A204.1 (cell line): ENCODE results near the gene COL23A1.

Source experiments
- FAIRE-seq: peaks from 2 replicates; lab custom pipeline; 2012; peaks lifted over from hg19 to GRCh38; lab: Jason Lieb, UNC

COL23A1 gene

GRCh38 chr5:178421128-178421527 lies 169.1 kb downstream of the COL23A1 start:
- FAIRE-seq = no peak

- no peak for FAIRE-seq
Observed at GRCh38 chr5:178420354-178420781, 169.8 kb downstream of the COL23A1 start.

- FAIRE-seq = no peak
Observed at GRCh38 chr5:178419651-178420050, 170.5 kb downstream of the COL23A1 start.

- FAIRE-seq = no peak
Observed at GRCh38 chr5:178419196-178419595, 171.0 kb downstream of the COL23A1 start.

DNA sequence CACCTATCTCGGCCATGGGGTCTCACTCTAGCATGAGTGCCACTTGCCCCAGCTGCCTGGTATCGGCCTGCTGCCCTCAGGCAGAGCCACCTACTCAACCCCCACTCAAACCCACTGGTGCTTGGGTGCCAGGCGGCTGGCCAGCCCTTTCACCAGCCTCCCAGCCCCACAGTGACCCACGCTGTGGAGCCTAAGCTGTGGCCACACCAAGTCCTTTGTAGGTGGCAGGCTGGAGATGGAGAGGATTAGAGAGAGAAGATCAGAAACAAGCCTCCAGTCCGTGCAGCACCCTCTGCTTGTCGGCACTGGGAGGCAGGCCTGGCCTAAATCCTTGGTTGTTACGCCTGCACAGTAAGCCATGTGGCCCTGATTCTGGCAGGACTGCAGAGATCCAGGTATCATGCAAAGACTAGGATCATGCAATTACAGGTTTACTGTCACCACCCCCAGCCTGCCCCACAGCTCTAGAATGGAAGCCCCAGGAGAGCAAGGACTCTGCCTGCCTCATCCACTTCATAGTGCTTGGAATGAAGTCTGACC lies 171.7 kb downstream of the COL23A1 start:
- no peak for FAIRE-seq

- FAIRE-seq = no peak
Observed at GRCh38 chr5:178418031-178418430, 172.2 kb downstream of the COL23A1 start.

DNA sequence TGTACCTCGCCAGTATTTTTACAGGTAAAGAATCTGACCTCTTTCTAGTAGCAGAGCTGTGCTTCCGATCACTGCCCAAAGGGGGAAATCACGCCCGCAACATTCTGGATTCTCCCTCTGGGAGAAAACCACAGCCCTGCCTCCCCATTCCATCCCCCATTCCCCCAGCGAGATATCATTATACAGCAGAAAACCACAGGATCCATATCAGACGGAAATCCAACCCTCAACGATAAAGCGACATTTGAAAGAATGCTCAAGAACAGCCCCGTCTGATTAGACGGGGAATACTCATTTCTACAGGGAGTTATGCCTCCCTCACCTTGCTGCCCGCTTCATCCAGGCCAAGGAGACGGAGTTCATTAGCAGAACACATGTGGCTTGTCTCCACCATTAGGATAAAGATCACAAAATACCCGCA lies 172.8 kb downstream of the COL23A1 start:
- no peak for FAIRE-seq

GRCh38 chr5:178416919-178417318 lies 173.3 kb downstream of the COL23A1 start:
- FAIRE-seq = no peak

- FAIRE-seq = no peak
Observed at GRCh38 chr5:178416206-178416882, 173.8 kb downstream of the COL23A1 start.

GRCh38 chr5:178415353-178415752 lies 174.8 kb downstream of the COL23A1 start:
- FAIRE-seq = no peak

DNA sequence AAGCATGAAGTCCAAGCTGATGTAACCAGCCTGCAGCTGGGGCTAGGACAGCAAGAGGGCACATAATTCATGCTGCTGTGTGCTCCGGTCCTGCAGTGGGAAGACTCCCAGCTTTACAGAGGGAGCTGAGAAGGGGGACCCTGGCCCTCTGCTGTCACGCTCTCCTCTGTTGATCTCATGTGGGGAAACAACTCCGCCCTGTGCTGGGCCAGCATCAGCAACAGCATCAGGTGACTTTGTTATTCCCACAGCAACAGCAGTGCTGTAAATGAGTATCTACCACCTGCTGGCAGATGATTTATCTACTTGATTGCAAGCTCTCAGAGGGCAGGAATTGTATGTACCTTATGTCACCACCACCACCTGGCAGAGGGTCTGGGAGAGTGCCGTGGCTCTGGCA lies 176.2 kb downstream of the COL23A1 start:
- FAIRE-seq = no peak

- FAIRE-seq = no peak
Observed at GRCh38 chr5:178411083-178411482, 179.1 kb downstream of the COL23A1 start.

DNA sequence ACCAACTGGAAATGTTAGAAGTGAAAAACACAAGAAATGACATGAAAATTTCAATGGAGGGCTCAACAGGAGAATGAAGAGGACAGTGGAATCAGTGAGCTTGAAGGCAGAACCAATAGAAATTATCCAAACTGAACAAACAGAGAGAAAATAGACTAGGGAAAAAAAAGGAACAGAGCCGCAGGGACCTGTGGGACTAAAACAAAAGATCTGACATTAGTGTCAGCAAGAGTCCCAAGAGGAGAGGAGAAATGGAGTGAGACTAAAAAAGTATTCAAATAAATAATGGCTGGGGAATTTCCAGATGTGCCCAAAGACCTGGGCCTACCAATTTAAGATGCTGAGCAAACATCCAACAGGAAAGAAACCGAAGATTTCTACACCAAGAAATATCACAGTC lies 182.5 kb downstream of the COL23A1 start:
- FAIRE-seq = no peak

DNA sequence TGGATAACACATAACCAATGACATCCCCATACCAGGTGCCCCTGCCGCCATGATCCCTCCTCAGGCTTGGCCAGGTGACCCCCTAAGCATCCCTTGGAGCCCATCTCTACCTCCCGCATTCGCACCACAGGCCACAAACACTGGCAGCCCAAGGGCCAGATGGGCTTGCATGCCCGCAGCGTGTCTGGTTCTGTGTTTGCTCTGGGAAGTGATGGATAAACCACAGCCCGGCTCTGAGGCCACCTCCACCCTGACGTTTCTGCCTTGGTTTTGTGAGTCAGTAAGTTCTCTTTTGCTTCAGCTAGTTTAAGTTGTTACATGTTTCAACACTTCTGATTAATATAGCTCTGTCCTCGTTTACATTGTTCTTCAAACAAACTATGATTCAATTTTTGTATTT lies 185.2 kb downstream of the COL23A1 start:
- FAIRE-seq = no peak

DNA sequence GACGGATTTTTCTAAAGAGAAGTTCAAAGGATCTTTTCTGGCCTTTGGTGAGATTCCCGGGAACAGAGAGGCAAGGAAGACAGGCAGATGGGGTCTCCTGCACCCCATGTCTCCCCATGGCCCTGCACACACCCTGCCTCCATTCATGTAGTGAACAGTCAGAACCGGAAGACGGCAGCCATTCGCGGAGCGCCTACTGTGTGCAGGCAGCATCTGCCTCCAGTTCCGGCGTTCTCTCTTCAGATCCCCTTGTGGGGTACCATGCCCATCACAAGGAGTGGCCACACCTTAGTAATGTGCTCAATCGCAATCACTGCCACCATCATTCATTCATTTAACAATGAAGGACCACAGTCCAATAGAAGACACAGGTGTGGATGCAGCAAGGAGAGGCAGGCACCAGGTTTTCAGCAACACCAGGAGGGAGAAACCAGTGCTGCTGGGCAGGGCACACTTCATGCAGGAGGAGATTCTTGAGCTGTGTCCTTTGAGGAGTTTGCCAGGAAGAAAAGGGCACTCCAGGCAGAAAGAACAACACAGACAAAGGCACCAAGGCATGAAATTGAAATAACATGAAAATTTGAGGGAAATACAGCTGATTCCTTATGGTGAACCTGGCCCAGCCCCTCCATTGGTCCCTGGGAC lies 186.1 kb downstream of the COL23A1 start:
- FAIRE-seq = no peak

DNA sequence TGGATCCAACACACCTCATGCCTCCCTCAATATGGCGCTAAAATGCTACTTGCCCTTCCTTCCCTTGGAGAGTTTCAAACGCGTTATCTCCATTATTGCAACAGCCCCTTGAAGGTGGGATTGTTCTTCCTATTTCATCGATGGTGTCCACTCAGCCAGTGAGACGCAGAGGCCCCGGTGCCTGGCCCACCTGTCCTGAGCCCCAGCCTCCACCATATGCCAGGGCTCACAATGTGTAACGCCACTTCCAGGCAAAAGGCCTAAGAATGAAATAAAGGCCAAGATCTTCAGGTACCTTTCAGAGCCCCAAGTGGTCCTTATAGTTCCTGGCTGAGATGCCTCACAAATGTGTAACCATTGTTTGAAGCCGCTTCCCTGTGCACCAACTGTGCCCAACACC lies 186.8 kb downstream of the COL23A1 start:
- FAIRE-seq = no peak

- no peak for FAIRE-seq
Observed at GRCh38 chr5:178399701-178400095, 190.5 kb downstream of the COL23A1 start.

- no peak for FAIRE-seq
Observed at GRCh38 chr5:178398901-178399700, 191.1 kb downstream of the COL23A1 start.

GRCh38 chr5:178396796-178397720 lies 193.1 kb downstream of the COL23A1 start:
- FAIRE-seq = no peak

DNA sequence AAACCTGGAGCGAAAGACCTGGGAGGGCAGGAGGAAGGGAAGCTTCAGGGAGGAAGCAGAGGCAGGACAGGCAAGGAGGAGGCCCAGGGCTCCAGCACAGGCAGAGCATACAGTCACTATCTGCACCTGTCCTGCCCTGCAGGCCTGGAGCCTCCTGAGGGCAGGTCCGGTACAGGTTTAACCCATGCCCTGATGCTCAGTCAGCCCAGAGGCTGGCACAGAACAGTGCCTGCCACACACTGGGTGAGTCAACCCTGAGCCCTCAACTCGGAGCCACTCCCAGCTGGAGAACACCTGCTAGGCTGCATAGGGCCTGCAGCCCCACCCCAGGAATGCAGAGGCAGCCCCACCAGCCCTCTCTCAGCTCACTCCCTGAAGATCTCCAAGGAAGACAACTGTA lies 196.1 kb downstream of the COL23A1 start:
- FAIRE-seq = no peak

- no peak for FAIRE-seq
Observed at GRCh38 chr5:178392931-178393394, 197.2 kb downstream of the COL23A1 start.

- no peak for FAIRE-seq
Observed at GRCh38 chr5:178392386-178392785, 197.8 kb downstream of the COL23A1 start.
